IPS DF 6.9 (cell line): Measurements from ENCODE around the gene DNAJC13.
"Not testable (repeated sequence)": the region's sequence is repeated elsewhere in the genome, so short reads cannot be mapped to it uniquely, and the experiment has no call there.

Experiments
- DNase-seq: peaks from one replicate; pipeline ENCODE4 v3.0.0-alpha.2; 2013; ENCODE audit warnings: low read depth, low spot score
- H3K27ac ChIP-seq: one replicate; pipeline ENCODE4 v1.5.1; 2013; ENCODE audit warnings: low read length, control low read depth
- H3K27me3 ChIP-seq: 2 replicates; pipeline ENCODE4 v1.6.1; 2013; ENCODE audit warnings: mild to moderate bottlenecking, low read length; ENCODE audit not compliant: control insufficient read depth, insufficient read depth
- H3K36me3 ChIP-seq: 2 replicates; pipeline ENCODE4 v1.6.1; 2013; ENCODE audit warnings: low read length; ENCODE audit not compliant: control insufficient read depth, insufficient read depth
- H3K4me1 ChIP-seq: 2 replicates; pipeline ENCODE4 v1.6.1; 2013; ENCODE audit warnings: low read length; ENCODE audit not compliant: control insufficient read depth, insufficient read depth
- H3K4me3 ChIP-seq: 2 replicates; pipeline ENCODE4 v1.5.1; 2013; ENCODE audit warnings: mild to moderate bottlenecking, low read length
- H3K9me3 ChIP-seq: 2 replicates; pipeline ENCODE4 v1.6.1; 2013; ENCODE audit warnings: low read length, inconsistent platforms; ENCODE audit not compliant: control insufficient read depth, insufficient read depth
- WGBS: extraction: QIAGEN DNeasy Blood & Tissue Kit; methylation state at CpG from one replicate; pipeline ENCODE4 v1.1.7; 2013; ENCODE audit warnings: mixed read lengths, missing lambda C conversion rate; ENCODE audit not compliant: insufficient read length, insufficient coverage; 5-methylcytosine and 5-hydroxymethylcytosine counted together

Gene DNAJC13

GRCh38 chr3:132416807-132417694 lies at the start of gene DNAJC13:
Gene DNAJC13, plus strand, starts transcription at chr3:132417502. Its CDS starts 17,049 bp downstream, at chr3:132434551.
- H3K4me1 ChIP-seq = no peaks in the 10 kb centered on the region
- H3K36me3 ChIP-seq = no peaks in the 10 kb centered on the region
- H3K27me3 ChIP-seq = no peaks in the 10 kb centered on the region
- H3K9me3 ChIP-seq = no peaks in the 10 kb centered on the region
- WGBS = no CpG with 5 or more reads among the region's 63 CpGs
- H3K4me3 ChIP-seq = peak within 1 kb of the TSS; percentile 90
- DNase-seq = peak; percentile 66
- H3K27ac ChIP-seq = no peak within 1 kb of the TSS

GRCh38 chr3:132368515-132368914 lies 48.8 kb upstream of the DNAJC13 start:
- no peak overlapping the region for H3K27ac ChIP-seq
- no peak overlapping the region for H3K4me3 ChIP-seq
- WGBS = no CpG with 5 or more reads among the region's 2 CpGs

DNA sequence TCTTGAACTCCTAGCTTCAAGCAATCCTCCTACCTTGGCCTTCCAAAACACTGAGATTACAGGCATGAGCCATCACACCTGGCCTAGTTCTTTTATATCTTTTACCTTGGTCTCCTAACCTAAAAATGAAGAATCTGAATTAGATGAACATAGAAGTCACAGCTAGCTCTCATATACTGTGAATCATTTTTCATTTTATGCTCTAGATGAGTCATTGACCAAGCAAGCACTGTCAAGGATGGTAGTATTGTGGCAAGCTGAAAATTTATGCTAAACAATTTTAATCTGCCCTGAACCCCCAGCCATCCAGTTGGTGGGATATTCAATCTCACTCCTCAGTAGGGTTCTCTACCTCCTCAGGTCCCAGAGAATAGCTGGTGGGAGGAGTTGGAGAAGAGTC lies 48.3 kb upstream of the DNAJC13 start:
- no peak overlapping the region for H3K27ac ChIP-seq
- DNase-seq = no peak
- H3K9me3 ChIP-seq = no peaks in the 10 kb centered on the region; the same call in 1 of the 2 replicates
- no peaks in the 10 kb centered on the region for H3K4me1 ChIP-seq
- no peaks in the 10 kb centered on the region for H3K27me3 ChIP-seq
- H3K36me3 ChIP-seq = no peaks in the 10 kb centered on the region
- no peak overlapping the region for H3K4me3 ChIP-seq

More at GRCh38 chr3:132368515-132368914, 48.8 kb upstream of the DNAJC13 start:
- Histone ChIP-seq H3K36me3 (no peaks in the 10 kb centered on the region), H3K4me1 (no peaks in the 10 kb centered on the region), H3K9me3 (no peaks in the 10 kb centered on the region; the same call in 1 of the 2 replicates), H3K27me3 (no peaks in the 10 kb centered on the region)
- no peak for DNase-seq

GRCh38 chr3:132376945-132377354 lies 40.4 kb upstream of the DNAJC13 start:
- H3K9me3 ChIP-seq, H3K27ac ChIP-seq, DNase-seq, H3K36me3 ChIP-seq, H3K4me1 ChIP-seq, H3K27me3 ChIP-seq: not testable (repeated sequence)
- H3K4me3 ChIP-seq = peak overlapping the region; percentile 42
- no CpG with 5 or more reads among the region's 25 CpGs for WGBS

DNA sequence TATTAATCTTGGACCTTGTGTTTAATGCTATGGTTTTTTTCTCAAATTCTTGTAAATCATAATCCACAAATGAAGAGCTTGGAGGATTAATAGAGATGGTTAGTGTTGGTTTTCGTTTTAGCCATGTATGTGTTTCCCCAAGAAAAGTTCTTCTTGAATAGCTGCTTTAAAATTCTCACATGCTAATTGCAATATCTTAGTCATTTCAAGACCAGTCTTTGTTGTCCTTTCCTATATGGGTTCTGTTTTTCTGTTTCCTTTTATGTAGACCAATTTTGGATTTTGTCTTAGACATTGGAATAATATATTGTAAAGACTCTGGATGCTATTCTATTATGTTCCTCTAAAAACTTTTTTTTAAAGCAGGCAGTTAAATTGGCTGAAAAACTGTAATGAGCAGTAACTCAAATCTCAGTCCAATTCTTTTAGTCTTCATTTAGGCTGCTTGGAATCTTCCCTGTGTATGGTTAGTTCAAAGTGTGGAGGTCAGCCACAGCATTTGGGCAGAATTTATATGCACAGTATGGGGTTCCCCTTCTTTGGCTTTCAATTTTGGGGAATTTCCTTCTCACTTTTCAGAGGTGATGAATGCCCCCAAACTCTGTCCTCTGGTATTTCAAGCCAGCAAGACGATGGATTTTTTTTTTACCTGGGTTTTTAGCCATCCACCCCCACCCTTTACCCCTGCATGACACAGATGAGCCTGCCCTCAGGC lies 39.1 kb upstream of the DNAJC13 start:
- DNase-seq = no peak
- H3K9me3 ChIP-seq = no peaks in the 10 kb centered on the region
- no peak overlapping the region for H3K27ac ChIP-seq
- H3K4me3 ChIP-seq = no peak overlapping the region
- H3K27me3 ChIP-seq = no peaks in the 10 kb centered on the region; the same call in 1 of the 2 replicates
- H3K4me1 ChIP-seq = peaks cover 13% of the 10 kb centered on the region
- WGBS = no CpG with 5 or more reads among the region's 2 CpGs
- H3K36me3 ChIP-seq = no peaks in the 10 kb centered on the region; the same call in 1 of the 2 replicates

- no peak for DNase-seq
- no peak overlapping the region for H3K4me3 ChIP-seq
- no peaks in the 10 kb centered on the region; the same call in 1 of the 2 replicates for H3K27me3 ChIP-seq
- no CpG with 5 or more reads among the region's 2 CpGs for WGBS
- no peaks in the 10 kb centered on the region for H3K9me3 ChIP-seq
- peaks cover 17% of the 10 kb centered on the region for H3K4me1 ChIP-seq
- no peak overlapping the region for H3K27ac ChIP-seq
- no peaks in the 10 kb centered on the region; the same call in 1 of the 2 replicates for H3K36me3 ChIP-seq
Measured at GRCh38 chr3:132378846-132379245, 38.5 kb upstream of the DNAJC13 start.

DNA sequence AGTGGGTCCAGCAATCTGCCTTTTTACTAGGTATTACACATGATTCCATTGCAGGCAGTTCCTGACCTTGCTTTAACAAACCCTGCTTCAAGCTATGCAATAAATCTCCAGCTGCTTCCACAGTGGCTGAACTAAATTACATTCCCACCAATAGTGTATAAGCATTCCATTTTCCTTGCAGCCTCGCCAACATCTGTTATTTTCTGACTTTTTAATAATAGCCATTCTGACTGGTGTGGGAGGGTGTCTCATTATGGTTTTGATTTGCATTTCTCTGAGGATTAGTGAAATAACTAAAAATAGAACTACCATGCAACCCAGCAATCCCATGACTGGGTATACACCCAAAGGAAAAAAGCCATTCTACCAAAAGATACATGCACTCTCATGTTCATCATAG lies 36.4 kb upstream of the DNAJC13 start:
- Histone ChIP-seq H3K4me3 (no peak overlapping the region), H3K36me3 (no peaks in the 10 kb centered on the region; the same call in 1 of the 2 replicates), H3K4me1 (peaks cover 17% of the 10 kb centered on the region), H3K9me3 (no peaks in the 10 kb centered on the region), H3K27ac (peak overlapping the region; percentile 15), H3K27me3 (no peaks in the 10 kb centered on the region; the same call in 1 of the 2 replicates)
- DNase-seq = no peak
- WGBS = no CpG with 5 or more reads among the region's 1 CpG

DNA sequence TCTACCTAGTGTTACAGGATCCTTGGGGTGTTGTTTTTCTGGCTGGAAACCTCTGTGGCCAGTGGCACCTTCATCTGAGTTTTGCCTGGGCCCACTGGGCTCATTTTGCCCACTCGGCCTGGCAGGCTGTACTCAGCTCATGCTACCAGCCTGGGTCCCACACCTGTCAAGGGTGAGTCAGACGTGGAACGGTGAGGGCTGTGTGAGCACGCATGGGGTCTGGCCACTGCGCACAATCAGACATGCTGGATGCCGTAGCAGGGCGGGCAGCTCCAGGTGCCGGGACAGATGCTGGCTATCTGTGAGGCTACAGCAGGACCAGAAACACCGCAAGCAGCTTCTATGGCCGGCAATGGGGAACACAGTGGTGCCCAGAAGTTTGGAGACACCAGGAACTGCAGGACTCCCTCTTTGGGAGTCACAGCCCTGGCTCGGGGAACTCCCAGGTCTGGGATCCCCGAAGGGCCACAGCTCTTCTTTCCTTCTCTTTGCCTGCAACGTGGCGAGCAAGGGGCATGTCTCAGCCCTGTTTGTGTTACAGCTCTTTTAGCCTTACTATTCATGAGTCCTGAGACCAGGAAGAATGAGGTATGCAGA lies 35.9 kb upstream of the DNAJC13 start:
- Histone ChIP-seq H3K27me3 (no peaks in the 10 kb centered on the region; the same call in 1 of the 2 replicates), H3K27ac (peak overlapping the region; percentile 15), H3K4me1 (peaks cover 17% of the 10 kb centered on the region), H3K4me3 (no peak overlapping the region), H3K36me3 (no peaks in the 10 kb centered on the region; the same call in 1 of the 2 replicates), H3K9me3 (no peaks in the 10 kb centered on the region)
- no peak for DNase-seq
- WGBS = no CpG with 5 or more reads among the region's 14 CpGs

DNA sequence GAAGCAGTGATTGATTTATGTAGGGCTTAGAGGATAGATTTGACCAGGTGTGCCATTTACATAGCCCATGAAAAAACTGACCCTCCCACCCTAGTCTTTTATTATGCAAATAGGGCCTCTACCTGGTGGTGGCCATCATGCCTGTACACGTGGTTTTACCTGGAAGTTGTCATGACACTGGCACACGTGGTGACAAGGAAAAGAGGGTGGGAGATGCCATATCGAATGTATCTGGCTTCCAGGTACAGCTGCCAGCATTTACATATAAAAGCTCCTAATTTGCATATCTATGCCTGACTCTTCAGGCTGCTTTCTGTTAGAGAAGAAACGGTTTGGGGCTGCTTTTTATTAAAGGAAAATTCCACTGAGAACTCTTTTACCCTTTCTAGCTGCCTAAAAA lies 35.0 kb upstream of the DNAJC13 start:
- peak; percentile 76 for DNase-seq
- no peak overlapping the region for H3K27ac ChIP-seq

DNA sequence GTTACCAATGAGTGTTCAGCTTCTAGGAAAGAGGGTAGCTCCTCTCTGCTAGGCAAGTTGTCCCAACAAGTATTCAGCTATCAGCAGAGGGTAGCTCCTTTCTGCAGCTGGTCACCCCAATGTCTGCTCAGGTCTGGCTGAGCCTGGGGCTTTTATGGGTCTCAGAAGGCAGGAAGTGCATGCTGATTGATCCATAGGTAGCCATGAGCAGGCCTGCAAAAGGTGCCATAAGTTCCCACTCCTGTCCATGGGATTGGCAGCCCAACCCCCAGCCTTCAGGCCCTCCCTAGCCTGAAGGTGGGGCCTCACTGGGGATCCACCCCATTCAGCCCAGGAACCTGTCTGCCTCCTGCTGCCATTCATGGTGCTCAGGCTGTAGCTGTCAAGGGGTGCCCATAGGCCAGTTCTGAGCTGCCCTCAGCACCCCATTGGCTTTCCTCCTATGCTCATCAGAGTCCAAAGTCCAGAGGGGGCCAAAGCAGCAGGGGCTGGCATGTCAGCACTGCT lies 34.6 kb upstream of the DNAJC13 start:
- no peak overlapping the region for H3K4me3 ChIP-seq
- H3K36me3 ChIP-seq = no peaks in the 10 kb centered on the region; the same call in 1 of the 2 replicates
- no peaks in the 10 kb centered on the region for H3K9me3 ChIP-seq
- H3K27me3 ChIP-seq = no peaks in the 10 kb centered on the region; the same call in 1 of the 2 replicates
- no peak for DNase-seq
- H3K4me1 ChIP-seq = peaks cover 17% of the 10 kb centered on the region
- peak overlapping the region; percentile 9 for H3K27ac ChIP-seq

More for the DNA sequence above, 35.0 kb upstream of the DNAJC13 start:
- Histone ChIP-seq H3K27me3 (no peaks in the 10 kb centered on the region; the same call in 1 of the 2 replicates), H3K36me3 (no peaks in the 10 kb centered on the region; the same call in 1 of the 2 replicates), H3K4me1 (peaks cover 17% of the 10 kb centered on the region), H3K4me3 (no peak overlapping the region), H3K9me3 (no peaks in the 10 kb centered on the region)
- WGBS = no CpG with 5 or more reads among the region's 4 CpGs
